GM18909 (cell line): Measurements from ENCODE around the gene TXNDC16.
A peak's percentile ranks its signal among the peaks of the same experiment; 100 is the strongest.

Experiments used
- ATAC-seq: cut with Tn5 transposase; IDR thresholded peaks from one replicate; pipeline ENCODE4 v1.9.1; 2021; ENCODE audit warnings: mild to moderate bottlenecking; ENCODE audit not compliant: unreplicated experiment, poor library complexity

The TXNDC16 gene

GRCh38 chr14:52399921-52400595 lies 152.2 kb downstream of the TXNDC16 start:
- peak; percentile 52 for ATAC-seq

GRCh38 chr14:52399104-52399503 lies 153.2 kb downstream of the TXNDC16 start:
- no peak for ATAC-seq

GRCh38 chr14:52397844-52398243 lies 154.5 kb downstream of the TXNDC16 start:
- no peak for ATAC-seq

- no peak for ATAC-seq
These were observed 156.6 kb downstream of the TXNDC16 start for GRCh38 chr14:52395728-52396127.

DNA sequence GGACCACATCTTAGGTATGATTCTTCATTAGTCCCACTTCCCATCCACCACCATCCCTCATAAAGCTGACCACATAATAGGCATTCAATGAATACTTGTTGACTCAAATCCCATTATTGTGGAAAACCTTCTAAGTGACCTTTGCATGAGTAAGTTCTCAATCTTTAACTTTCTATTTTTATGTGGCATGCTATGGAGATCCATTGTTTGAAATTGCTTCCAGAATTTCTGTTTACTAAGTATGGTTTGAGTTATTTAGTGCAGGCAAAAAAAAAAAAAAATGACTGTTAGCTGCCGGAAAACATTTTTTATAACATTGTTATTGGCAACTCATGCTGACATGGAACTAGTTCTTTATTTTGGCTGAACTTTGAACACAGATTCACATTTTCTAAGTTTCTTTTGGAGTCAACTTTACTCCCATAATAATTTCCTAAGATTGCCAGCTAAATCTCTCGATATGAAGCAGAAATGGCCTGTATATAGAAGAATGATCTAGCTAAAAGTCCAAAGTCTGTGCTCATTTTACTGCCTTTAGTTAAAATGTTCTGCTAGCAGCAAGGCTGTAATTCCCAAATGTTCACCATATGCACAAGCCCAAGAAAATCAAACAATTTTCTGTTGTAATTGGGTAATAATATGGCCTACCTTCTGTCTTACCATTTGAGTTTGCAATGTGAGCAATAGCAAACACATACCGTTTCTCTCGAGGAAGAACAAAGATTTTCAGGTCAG lies 160.3 kb downstream of the TXNDC16 start:
- no peak for ATAC-seq
